ENCODE results near the gene DMPK. TPM values are rescaled to one million over a fixed set of nuclear protein-coding genes. Genes with fewer than 3 reads are reported as not detected.
A peak's percentile ranks its signal among the peaks of the same experiment; 100 is the strongest.

DMPK gene
- total RNA-seq, 1 experiment from 2014 or later, result 40.5 TPM

- peaks cover 26% of the 10 kb centered on the region for H3K36me3 Mint-ChIP-seq (ENCODE audit: insufficient read depth, unreplicated experiment)
- TF ChIP-seq CTCF (IDR thresholded peaks at IDR 0.05; ENCODE audit: unreplicated experiment), result no peak
- peak overlapping the region; percentile 58 for H3K4me3 Mint-ChIP-seq (ENCODE audit: unreplicated experiment)
- intact Hi-C loops (cut with micrococcal nuclease), result no loop called here
- no TSS peak for BruUV-seq (replicated peaks)
- H3K27ac Mint-ChIP-seq (ENCODE audit: low read depth, unreplicated experiment), result peak overlapping the region; percentile 35
- no peaks in the 10 kb centered on the region for H3K9me3 Mint-ChIP-seq (ENCODE audit: unreplicated experiment)
- POLR2A ChIA-PET, result interaction anchor here (1.2 to 5.1 kb wide), 5 partner anchors 8 to 64 kb away, joined by 5 to 102 read pairs (median 15); partner anchors contain the start of genes DMWD and SIX5
- H3K27me3 Mint-ChIP-seq (ENCODE audit: insufficient read depth, unreplicated experiment), result no peaks in the 10 kb centered on the region
- DNase-seq (ENCODE audit: unreplicated experiment), result no peak
- CTCF ChIA-PET, result interaction anchor here (2.5 kb wide), 1 partner anchor 11 kb away, joined by 15 read pairs; the partner anchor contains the start of gene SIX5
- peaks cover 28% of the 10 kb centered on the region for H3K4me1 Mint-ChIP-seq (ENCODE audit: insufficient read depth, unreplicated experiment)
Measured at GRCh38 chr19:45780448-45781213, 1.7 kb downstream of the DMPK start.

GRCh38 chr19:45780146-45780447 lies 2.2 kb downstream of the DMPK start:
- ChIA-PET POLR2A (interaction anchor here (1.2 to 5.1 kb wide), 2 partner anchors 11 to 63 kb away, joined by 5 to 102 read pairs; partner anchors contain the start of gene SIX5), CTCF (no interaction called here)
- no peak for TF ChIP-seq CTCF (IDR thresholded peaks at IDR 0.05; ENCODE audit: unreplicated experiment)
- DNase-seq (ENCODE audit: unreplicated experiment), result no peak
- intact Hi-C loops (cut with micrococcal nuclease), result no loop called here
- BruUV-seq (replicated peaks), result no TSS peak
- Mint-ChIP-seq H3K4me3 (ENCODE audit: unreplicated experiment) (no peak overlapping the region), H3K27me3 (ENCODE audit: insufficient read depth, unreplicated experiment) (no peaks in the 10 kb centered on the region), H3K36me3 (ENCODE audit: insufficient read depth, unreplicated experiment) (peaks cover 29% of the 10 kb centered on the region), H3K9me3 (ENCODE audit: unreplicated experiment) (no peaks in the 10 kb centered on the region), H3K27ac (ENCODE audit: low read depth, unreplicated experiment) (no peak overlapping the region), H3K4me1 (ENCODE audit: insufficient read depth, unreplicated experiment) (peaks cover 28% of the 10 kb centered on the region)

GRCh38 chr19:45779231-45780145 lies 2.8 kb downstream of the DMPK start:
- intact Hi-C loops (cut with micrococcal nuclease), result loop anchor here (1.0 kb wide), 1 partner anchor 9 kb away; no protein-coding TSS in a partner anchor
- peak; percentile 68 for TF ChIP-seq CTCF (IDR thresholded peaks at IDR 0.05; ENCODE audit: unreplicated experiment)
- CTCF ChIA-PET, result interaction anchor here (0.6 to 2.2 kb wide), 2 partner anchors 20 to 25 kb away, joined by 3 to 7 read pairs; no protein-coding TSS in a partner anchor
- BruUV-seq (replicated peaks), result no TSS peak
- DNase-seq (ENCODE audit: unreplicated experiment), result peak; percentile 95
- no peaks in the 10 kb centered on the region for H3K9me3 Mint-ChIP-seq (ENCODE audit: unreplicated experiment)
- H3K27me3 Mint-ChIP-seq (ENCODE audit: insufficient read depth, unreplicated experiment), result no peaks in the 10 kb centered on the region
- no peak overlapping the region for H3K27ac Mint-ChIP-seq (ENCODE audit: low read depth, unreplicated experiment)
- POLR2A ChIA-PET, result interaction anchor here (0.6 to 5.1 kb wide), 5 partner anchors 10 to 75 kb away, joined by 3 to 102 read pairs (median 3); partner anchors contain the start of genes DMWD and SIX5
- peaks cover 28% of the 10 kb centered on the region for H3K4me1 Mint-ChIP-seq (ENCODE audit: insufficient read depth, unreplicated experiment)
- H3K36me3 Mint-ChIP-seq (ENCODE audit: insufficient read depth, unreplicated experiment), result peaks cover 35% of the 10 kb centered on the region
- H3K4me3 Mint-ChIP-seq (ENCODE audit: unreplicated experiment), result peak overlapping the region; percentile 58
